PFSK-1 (cell line): ENCODE measurements around the gene DNAJB11.

Experiments
- FOXP2 ChIP-seq: optimal IDR thresholded peaks from 2 replicates; pipeline ENCODE3; 2011; ENCODE audit warnings: borderline replicate concordance, control low read depth, inconsistent platforms; ENCODE audit not compliant: insufficient read depth; ENCODE audit errors: extremely low read length, extremely low read depth
- POLR2AphosphoS5 ChIP-seq: IDR thresholded peaks from 2 replicates; pipeline ENCODE4 v1.6.1; 2012; ENCODE audit warnings: low read depth, mild to moderate bottlenecking, control low read depth, low read length, moderate library complexity
- SIN3A ChIP-seq: IDR thresholded peaks from 2 replicates; pipeline ENCODE4 v1.6.1; 2012; ENCODE audit warnings: mild to moderate bottlenecking, low read length, moderate library complexity, borderline replicate concordance; ENCODE audit not compliant: insufficient read depth
- TAF1 ChIP-seq: IDR thresholded peaks from 2 replicates; pipeline ENCODE4 v1.6.1; 2012; ENCODE audit warnings: low read length, control low read depth, borderline replicate concordance; ENCODE audit not compliant: insufficient read depth
- TF ChIP-seq, protein P1 (sequence below), 2 experiments: IDR thresholded peaks; 2 replicates each; pipeline versions ENCODE4 v1.6.1 to v1.8.0; 2011 to 2012; ENCODE audit warnings: low read depth in 2 of 2, low read length in 2 of 2, control low read depth in 1 of 2, inconsistent platforms in 1 of 2, mild to moderate bottlenecking in 1 of 2, moderate library complexity in 1 of 2; ENCODE audit not compliant: insufficient read depth in 1 of 2

DNAJB11 gene

GRCh38 chr3:186608624-186609215, 38.2 kb downstream of the DNAJB11 start:
- no peak for TF ChIP-seq TAF1
- TF ChIP-seq, protein P1, sequence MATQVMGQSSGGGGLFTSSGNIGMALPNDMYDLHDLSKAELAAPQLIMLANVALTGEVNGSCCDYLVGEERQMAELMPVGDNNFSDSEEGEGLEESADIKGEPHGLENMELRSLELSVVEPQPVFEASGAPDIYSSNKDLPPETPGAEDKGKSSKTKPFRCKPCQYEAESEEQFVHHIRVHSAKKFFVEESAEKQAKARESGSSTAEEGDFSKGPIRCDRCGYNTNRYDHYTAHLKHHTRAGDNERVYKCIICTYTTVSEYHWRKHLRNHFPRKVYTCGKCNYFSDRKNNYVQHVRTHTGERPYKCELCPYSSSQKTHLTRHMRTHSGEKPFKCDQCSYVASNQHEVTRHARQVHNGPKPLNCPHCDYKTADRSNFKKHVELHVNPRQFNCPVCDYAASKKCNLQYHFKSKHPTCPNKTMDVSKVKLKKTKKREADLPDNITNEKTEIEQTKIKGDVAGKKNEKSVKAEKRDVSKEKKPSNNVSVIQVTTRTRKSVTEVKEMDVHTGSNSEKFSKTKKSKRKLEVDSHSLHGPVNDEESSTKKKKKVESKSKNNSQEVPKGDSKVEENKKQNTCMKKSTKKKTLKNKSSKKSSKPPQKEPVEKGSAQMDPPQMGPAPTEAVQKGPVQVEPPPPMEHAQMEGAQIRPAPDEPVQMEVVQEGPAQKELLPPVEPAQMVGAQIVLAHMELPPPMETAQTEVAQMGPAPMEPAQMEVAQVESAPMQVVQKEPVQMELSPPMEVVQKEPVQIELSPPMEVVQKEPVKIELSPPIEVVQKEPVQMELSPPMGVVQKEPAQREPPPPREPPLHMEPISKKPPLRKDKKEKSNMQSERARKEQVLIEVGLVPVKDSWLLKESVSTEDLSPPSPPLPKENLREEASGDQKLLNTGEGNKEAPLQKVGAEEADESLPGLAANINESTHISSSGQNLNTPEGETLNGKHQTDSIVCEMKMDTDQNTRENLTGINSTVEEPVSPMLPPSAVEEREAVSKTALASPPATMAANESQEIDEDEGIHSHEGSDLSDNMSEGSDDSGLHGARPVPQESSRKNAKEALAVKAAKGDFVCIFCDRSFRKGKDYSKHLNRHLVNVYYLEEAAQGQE (IDR thresholded peaks at IDR 0.05; ENCODE audit: insufficient read depth in 1 of 2, low read depth in 2 of 2, low read length in 2 of 2), result no peak
- no peak for TF ChIP-seq POLR2AphosphoS5
- no peak for TF ChIP-seq SIN3A
- no peak for TF ChIP-seq FOXP2

- TF ChIP-seq SIN3A (no peak), TAF1 (no peak), POLR2AphosphoS5 (no peak), FOXP2 (no peak)
- TF ChIP-seq, protein P1 (IDR thresholded peaks at IDR 0.05; ENCODE audit: insufficient read depth in 1 of 2, low read depth in 2 of 2, low read length in 2 of 2), result no peak
Measured at GRCh38 chr3:186609247-186609868, 38.8 kb downstream of the DNAJB11 start.

GRCh38 chr3:186612065-186612464, 41.5 kb downstream of the DNAJB11 start:
- TF ChIP-seq TAF1 (no peak), FOXP2 (no peak), SIN3A (no peak), POLR2AphosphoS5 (no peak)
- TF ChIP-seq, protein P1 (IDR thresholded peaks at IDR 0.05; ENCODE audit: insufficient read depth in 1 of 2, low read depth in 2 of 2, low read length in 2 of 2), result no peak

DNA sequence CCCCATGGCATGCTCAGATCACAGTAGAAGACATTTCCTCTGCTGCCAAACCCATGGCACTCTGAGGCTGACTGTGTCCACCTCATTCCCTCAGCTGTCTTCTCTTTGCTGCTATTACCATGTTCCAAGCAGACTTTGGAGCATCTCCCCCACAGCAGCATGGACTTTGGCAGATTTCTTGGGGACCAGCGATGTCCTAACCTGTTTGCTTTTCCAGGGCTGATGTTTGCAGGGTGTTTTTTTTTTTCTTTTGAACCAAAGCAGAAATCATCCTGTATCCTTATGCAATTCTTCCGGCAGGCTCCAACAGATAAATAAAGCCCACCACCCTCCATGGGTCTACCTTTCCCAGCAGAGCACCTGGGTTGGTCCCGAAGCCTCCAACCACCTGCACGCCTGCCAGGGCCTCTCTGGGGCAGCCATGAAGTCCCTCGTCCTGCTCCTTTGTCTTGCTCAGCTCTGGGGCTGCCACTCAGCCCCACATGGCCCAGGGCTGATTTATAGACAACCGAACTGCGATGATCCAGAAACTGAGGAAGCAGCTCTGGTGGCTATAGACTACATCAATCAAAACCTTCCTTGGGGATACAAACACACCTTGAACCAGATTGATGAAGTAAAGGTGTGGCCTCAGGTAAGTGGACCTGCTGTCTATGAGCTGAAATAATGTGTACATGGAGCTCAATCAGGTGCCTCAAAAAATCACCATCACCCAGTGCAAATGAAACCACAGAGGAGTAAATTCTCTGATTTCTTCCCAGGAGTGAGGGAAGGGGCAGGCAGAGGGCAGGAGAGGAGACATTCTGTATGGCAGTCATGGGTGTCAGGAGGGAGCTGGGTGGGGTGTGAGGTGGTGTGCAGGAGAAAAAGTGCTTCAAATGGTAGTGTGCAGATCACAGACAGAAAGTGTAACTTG, 42.5 kb downstream of the DNAJB11 start, which contains the start of gene AHSG:
AHSG (plus strand) TSS at position 340 of the 916 bp plus-strand sequence; CDS start at position 422, 82 bp downstream.
- no peak for TF ChIP-seq TAF1
- no peak for TF ChIP-seq SIN3A
- TF ChIP-seq POLR2AphosphoS5, result no peak
- TF ChIP-seq, protein P1 (IDR thresholded peaks at IDR 0.05; ENCODE audit: insufficient read depth in 1 of 2, low read depth in 2 of 2, low read length in 2 of 2), result no peak
- TF ChIP-seq FOXP2, result no peak
